ENCODE results near the gene MAP1LC3C. TPM values are rescaled to one million over a fixed set of nuclear protein-coding genes. Genes with fewer than 3 reads are reported as not detected.

MAP1LC3C gene
- total and polyA plus RNA-seq, 9 of the 15 experiments (the other 6 are each of a cell fraction or from before 2014, with no cell fraction given), result not detected

- no peak overlapping the region for H3K4me2 ChIP-seq (ENCODE audit: insufficient read depth, low read length)
- in situ Hi-C loops (cut with MboI), result loop anchor here (25.0 kb wide), 1 partner anchor 385 kb away; no protein-coding TSS in a partner anchor
- CTCF ChIA-PET (ENCODE audit: low intra/inter-chr PET ratio), result interaction anchor here (0.8 to 3.2 kb wide), 2 partner anchors 40 to 101 kb away, joined by 3 to 16 read pairs; partner anchors contain the start of gene BECN2
- TF ChIP-seq ZNF133 (CRISPR knock-in tag; IDR thresholded peaks at IDR 0.05) (no peak), ZHX1 (conservative IDR thresholded peaks at IDR 0.05; ENCODE audit: low read length) (no peak), IRF1 (CRISPR knock-in tag; IDR thresholded peaks at IDR 0.05; ENCODE audit: borderline replicate concordance) (no peak), KLF6 (CRISPR knock-in tag; IDR thresholded peaks at IDR 0.05; ENCODE audit: borderline replicate concordance) (no peak), ZNF695 (CRISPR knock-in tag; IDR thresholded peaks at IDR 0.05) (no peak), AFF1 (IDR thresholded peaks at IDR 0.05; ENCODE audit: low read depth in 1 of 2, partially characterized antibody in 2 of 2) (no peak), ZBTB49 (CRISPR knock-in tag; IDR thresholded peaks at IDR 0.05; ENCODE audit: borderline replicate concordance) (no peak), SP2 (IDR thresholded peaks at IDR 0.05; ENCODE audit: extremely low read depth, low read depth, low read length, poor library complexity, severe bottlenecking) (no peak), ZEB2 (IDR thresholded peaks at IDR 0.05) (no peak), MCM2 (IDR thresholded peaks at IDR 0.05; ENCODE audit: low read depth) (no peak)
These were observed 1.4 kb downstream of the MAP1LC3C start for GRCh38 chr1:241997401-241997998.

More at GRCh38 chr1:241997401-241997998, 1.4 kb downstream of the MAP1LC3C start:
- Histone ChIP-seq H3K27me3 (ENCODE audit: control insufficient read depth in 2 of 2, insufficient read depth in 2 of 2, low read length in 2 of 2) (peaks cover 30 to 50% of the 10 kb centered on the region in 2 experiments), H3K9me3 (replicated peaks; ENCODE audit: control insufficient read depth, insufficient read depth, low read depth, low read length) (no peaks in the 10 kb centered on the region; the same call in 1 of the 2 replicates), H3K27ac (ENCODE audit: extremely low read depth, low read depth, low read length) (no peak overlapping the region), H3K9ac (ENCODE audit: insufficient read depth in 1 of 2, low read depth in 2 of 2, low read length in 2 of 2) (no peak overlapping the region), H3K9me1 (ENCODE audit: control insufficient read depth, insufficient read depth, low read length) (no peaks in the 10 kb centered on the region), H4K20me1 (replicated peaks; ENCODE audit: control insufficient read depth, insufficient read depth, low read length) (no peaks in the 10 kb centered on the region), H3K4me3 (no peak overlapping the region), H2AFZ (ENCODE audit: low read depth, low read length) (no peak overlapping the region), H3K79me2 (ENCODE audit: control insufficient read depth, insufficient read depth, low read length) (no peaks in the 10 kb centered on the region), H3K4me1 (replicated peaks in 1 of 2; ENCODE audit: control insufficient read depth in 2 of 2, insufficient read depth in 2 of 2, low read length in 2 of 2) (peaks cover 0 to 4% of the 10 kb centered on the region in 2 experiments; a peak in 1 of 5 replicates), H3K36me3 (ENCODE audit: control insufficient read depth, insufficient read depth, low read length) (no peaks in the 10 kb centered on the region)
- 9% methylated on average over 12 of the region's 12 CpGs for WGBS (ENCODE audit: insufficient coverage, low coverage, missing lambda C conversion rate)
- no peak for DNase-seq (ENCODE audit: extremely low read depth in 1 of 4, low spot score in 3 of 4)
- FAIRE-seq, result no peak
- no peak for ATAC-seq
- BruUV-seq (replicated peaks), result no TSS peak
- POLR2A ChIA-PET, result interaction anchor here (0.6 to 1.3 kb wide), 2 partner anchors 9 to 614 kb away, joined by 3 to 4 read pairs; no protein-coding TSS in a partner anchor
- intact Hi-C loops (cut with micrococcal nuclease), result loop anchor here (5.0 kb wide), 1 partner anchor 465 kb away; the partner anchor contains the start of gene KMO
